Measurements from ENCODE around the gene NUPR2. TPM values are rescaled to one million over a fixed set of nuclear protein-coding genes. Genes with fewer than 3 reads are reported as not detected.
"Not testable (repeated sequence)": the region's sequence is repeated elsewhere in the genome, so short reads cannot be mapped to it uniquely, and the experiment has no call there.

The NUPR2 gene, protein sequence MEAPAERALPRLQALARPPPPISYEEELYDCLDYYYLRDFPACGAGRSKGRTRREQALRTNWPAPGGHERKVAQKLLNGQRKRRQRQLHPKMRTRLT
- not detected in 2 replicates for total RNA-seq (2014; rRNA removed; shearing (Covaris generic))

DNA sequence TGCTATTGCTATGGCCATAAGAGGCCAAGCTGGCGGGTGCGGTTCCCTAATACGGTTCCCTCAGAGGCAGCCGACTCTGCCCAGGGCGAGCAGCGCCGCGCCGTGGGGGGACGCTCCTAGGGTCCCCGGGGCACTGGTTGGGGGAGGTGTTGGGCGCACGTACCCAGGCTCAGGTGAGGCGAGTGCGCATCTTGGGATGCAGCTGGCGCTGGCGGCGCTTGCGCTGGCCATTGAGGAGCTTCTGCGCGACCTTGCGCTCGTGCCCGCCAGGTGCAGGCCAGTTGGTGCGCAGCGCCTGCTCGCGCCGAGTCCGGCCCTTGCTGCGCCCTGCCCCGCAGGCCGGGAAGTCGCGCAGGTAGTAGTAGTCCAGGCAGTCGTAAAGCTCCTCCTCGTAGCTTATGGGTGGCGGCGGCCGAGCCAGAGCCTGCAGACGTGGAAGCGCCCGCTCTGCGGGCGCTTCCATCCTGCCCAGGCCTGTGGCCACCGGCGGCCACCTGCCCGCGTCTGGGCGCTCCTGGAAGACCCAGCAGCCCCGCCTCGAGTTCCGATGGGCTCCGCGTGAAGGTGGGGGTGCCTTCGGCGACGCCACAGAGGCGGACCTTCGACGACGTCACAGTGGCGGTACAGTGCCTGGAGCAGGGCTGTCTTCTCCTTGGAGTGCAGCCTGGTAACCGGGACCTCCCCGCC, at the start of gene NUPR2:
NUPR2 (minus strand) TSS at position 566 of the 687 bp plus-strand sequence; CDS start at position 463, 103 bp downstream.
- DNase-seq (ENCODE audit: low read depth): no peak

- no peak for DNase-seq (ENCODE audit: low read depth)
These were observed 41.1 kb upstream of the NUPR2 start for GRCh38 chr7:56157238-56157790.

- not testable (repeated sequence) for DNase-seq (ENCODE audit: low read depth)
These were observed 14.8 kb upstream of the NUPR2 start for GRCh38 chr7:56131062-56131461.

- DNase-seq (ENCODE audit: low read depth): no peak
These were observed 11.2 kb upstream of the NUPR2 start for GRCh38 chr7:56127241-56127975.

DNA sequence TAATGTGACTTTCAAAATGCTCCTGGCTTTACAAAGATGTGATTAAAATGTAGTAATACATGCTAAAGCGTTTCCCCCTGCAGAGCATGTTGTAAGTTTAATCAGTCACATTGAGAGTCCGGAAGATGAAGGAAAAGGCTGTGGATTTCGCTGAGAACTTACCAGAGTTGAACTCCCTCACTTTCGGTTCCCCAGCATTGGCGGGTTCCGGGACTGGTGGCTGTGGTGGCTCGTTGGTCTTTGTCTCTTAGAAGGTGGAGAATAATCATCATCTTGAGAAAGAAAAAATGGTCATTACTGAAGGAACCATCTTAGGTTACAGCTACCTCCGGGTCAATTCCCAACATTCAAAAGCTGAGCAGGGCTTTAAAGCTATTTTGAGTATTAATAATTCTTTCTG, 9.6 kb upstream of the NUPR2 start:
- DNase-seq (ENCODE audit: low read depth): peak; percentile 11

- DNase-seq (ENCODE audit: low read depth): no peak
These were observed 8.8 kb upstream of the NUPR2 start for GRCh38 chr7:56124981-56125380.

GRCh38 chr7:56121440-56121839, 5.2 kb upstream of the NUPR2 start:
- DNase-seq (ENCODE audit: low read depth): no peak

DNA sequence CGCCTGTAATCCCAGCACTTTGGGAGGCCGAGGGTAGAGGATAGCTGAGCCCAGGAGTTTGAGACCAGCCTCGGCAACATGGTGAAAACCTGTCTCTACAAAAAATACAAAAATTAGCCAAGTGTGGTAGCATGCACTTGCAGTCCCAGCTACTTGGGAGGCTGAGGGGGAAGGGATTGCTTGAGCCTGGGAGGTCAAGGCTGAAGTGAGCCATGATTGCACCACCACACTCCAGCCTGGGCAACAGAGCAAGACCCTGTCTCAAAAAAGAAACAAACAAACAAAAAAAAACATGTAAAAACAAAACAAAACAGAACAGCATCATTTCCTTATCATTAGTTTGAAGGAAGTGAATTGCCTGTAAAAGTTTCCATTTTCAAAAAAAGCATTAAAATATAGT, 4.0 kb downstream of the NUPR2 start:
- DNase-seq (ENCODE audit: low read depth): not testable (repeated sequence)

DNA sequence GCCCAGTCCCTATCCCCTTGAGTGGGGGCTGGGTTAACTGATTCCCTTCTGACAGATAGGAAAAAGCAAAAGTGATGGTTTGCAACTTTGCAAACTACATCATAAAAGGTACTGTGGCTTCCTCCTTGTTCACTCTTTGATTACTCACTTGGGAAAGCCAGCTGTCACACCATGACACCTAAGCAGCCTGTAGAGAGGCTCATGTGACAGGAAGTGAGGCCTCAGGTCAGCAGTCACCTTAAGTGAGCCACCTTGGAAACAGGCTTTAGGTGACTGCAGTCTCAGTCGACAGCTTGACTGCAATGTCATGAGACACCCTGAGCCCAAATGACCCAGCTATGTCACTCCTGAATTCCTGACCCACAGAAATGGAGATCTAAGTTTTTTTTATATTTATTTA, 5.6 kb downstream of the NUPR2 start:
- no peak for DNase-seq (ENCODE audit: low read depth)

- no peak for DNase-seq (ENCODE audit: low read depth)
These were observed 8.3 kb downstream of the NUPR2 start for GRCh38 chr7:56107954-56108258.

- peak; percentile 99 for DNase-seq (ENCODE audit: low read depth)
These were observed 9.8 kb downstream of the NUPR2 start, which contains the start of gene CHCHD2 for GRCh38 chr7:56106108-56107073. Gene CHCHD2 (minus strand): TSS chr7:56106476. CDS start chr7:56106413, 63 bp downstream.

- DNase-seq (ENCODE audit: low read depth): peak; percentile 80
These were observed 10.7 kb downstream of the NUPR2 start for GRCh38 chr7:56105508-56105907.

DNA sequence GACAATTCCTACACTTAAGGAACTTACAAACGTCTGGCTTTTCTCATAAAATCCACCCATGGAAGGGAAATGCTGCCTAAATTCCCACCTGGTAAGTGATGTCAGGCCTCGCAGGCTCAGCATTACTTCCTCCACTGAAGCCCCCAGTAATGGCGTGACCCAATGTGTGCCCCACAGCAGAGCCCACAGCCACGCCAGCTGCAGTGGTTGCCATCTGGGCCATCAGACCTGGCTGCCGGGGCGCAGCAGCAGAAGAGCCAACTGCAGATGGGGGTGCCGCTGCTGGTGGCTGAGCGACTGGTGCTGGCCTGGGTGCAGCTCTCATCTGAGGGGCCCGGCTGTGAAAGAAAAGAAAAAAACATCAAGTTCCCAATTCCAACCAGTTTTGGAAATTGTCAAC, 12.1 kb downstream of the NUPR2 start:
- DNase-seq (ENCODE audit: low read depth): not testable (repeated sequence)

DNA sequence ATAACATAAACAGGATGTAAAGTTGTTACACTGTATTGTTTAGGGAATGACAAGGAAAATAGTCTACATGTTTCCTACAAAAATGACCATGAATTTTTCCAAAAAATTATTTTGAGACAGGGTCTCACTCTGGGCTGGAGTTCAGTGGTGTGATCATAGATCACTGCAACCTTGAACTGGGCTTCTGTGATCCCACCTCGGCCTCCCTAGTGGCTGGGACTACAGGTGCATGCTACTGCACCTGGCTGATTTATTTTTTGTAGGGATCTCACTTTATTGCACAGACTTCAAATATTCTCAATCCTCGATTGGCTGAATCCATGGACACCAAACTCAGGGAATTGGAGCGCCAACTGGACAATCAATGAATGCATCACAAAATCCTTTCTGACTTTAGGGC, 16.6 kb downstream of the NUPR2 start:
- DNase-seq (ENCODE audit: low read depth): no peak

GRCh38 chr7:56098187-56099008, 17.8 kb downstream of the NUPR2 start:
- DNase-seq (ENCODE audit: low read depth): not testable (repeated sequence)

GRCh38 chr7:56097700-56098099, 18.5 kb downstream of the NUPR2 start:
- DNase-seq (ENCODE audit: low read depth): peak; percentile 81

- peak; percentile 80 for DNase-seq (ENCODE audit: low read depth)
These were observed 23.3 kb downstream of the NUPR2 start, which contains the start of gene PHKG1 for GRCh38 chr7:56092789-56093531. Gene PHKG1 (minus strand): TSS chr7:56092952. CDS start chr7:56088941, 4,011 bp downstream.

GRCh38 chr7:56092388-56092787, 23.8 kb downstream of the NUPR2 start:
- DNase-seq (ENCODE audit: low read depth): not testable (repeated sequence)

GRCh38 chr7:56091591-56091990, 24.6 kb downstream of the NUPR2 start:
- DNase-seq (ENCODE audit: low read depth): no peak

- DNase-seq (ENCODE audit: low read depth): no peak
These were observed 28.8 kb downstream of the NUPR2 start for GRCh38 chr7:56087445-56087844.

Measured in M059J (cell line).